Mammary epithelial cell (primary cell): ENCODE results near the gene PALD1.

ENCODE experiments used
- EZH2 ChIP-seq: IDR thresholded peaks from 2 replicates; pipeline ENCODE4 v1.6.1; 2012; ENCODE audit warnings: low read length, inconsistent platforms, borderline replicate concordance
- TF ChIP-seq, protein P1 (sequence below), 2 donors: IDR thresholded peaks in 1 of 2; conservative IDR thresholded peaks in 1 of 2; 2 replicates each; pipeline ENCODE4 v1.5.1; 2011 to 2012; ENCODE audit warnings: inconsistent platforms in 2 of 2, low read length in 2 of 2, mild to moderate bottlenecking in 2 of 2, control low read depth in 1 of 2, low read depth in 1 of 2; ENCODE audit not compliant: insufficient read depth in 1 of 2; ENCODE audit errors: extremely low read depth in 1 of 2

- TF ChIP-seq, protein P1, sequence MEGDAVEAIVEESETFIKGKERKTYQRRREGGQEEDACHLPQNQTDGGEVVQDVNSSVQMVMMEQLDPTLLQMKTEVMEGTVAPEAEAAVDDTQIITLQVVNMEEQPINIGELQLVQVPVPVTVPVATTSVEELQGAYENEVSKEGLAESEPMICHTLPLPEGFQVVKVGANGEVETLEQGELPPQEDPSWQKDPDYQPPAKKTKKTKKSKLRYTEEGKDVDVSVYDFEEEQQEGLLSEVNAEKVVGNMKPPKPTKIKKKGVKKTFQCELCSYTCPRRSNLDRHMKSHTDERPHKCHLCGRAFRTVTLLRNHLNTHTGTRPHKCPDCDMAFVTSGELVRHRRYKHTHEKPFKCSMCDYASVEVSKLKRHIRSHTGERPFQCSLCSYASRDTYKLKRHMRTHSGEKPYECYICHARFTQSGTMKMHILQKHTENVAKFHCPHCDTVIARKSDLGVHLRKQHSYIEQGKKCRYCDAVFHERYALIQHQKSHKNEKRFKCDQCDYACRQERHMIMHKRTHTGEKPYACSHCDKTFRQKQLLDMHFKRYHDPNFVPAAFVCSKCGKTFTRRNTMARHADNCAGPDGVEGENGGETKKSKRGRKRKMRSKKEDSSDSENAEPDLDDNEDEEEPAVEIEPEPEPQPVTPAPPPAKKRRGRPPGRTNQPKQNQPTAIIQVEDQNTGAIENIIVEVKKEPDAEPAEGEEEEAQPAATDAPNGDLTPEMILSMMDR (conservative IDR thresholded peaks at IDR 0.05 in 1 of 2, IDR thresholded peaks at IDR 0.05 in 1 of 2; ENCODE audit: extremely low read depth in 1 of 2, insufficient read depth in 1 of 2, low read depth in 1 of 2, low read length in 2 of 2) = peak; percentile 82 to 94
- TF ChIP-seq EZH2 = no peak
These were observed 71.4 kb downstream of the PALD1 start for GRCh38 chr10:70549962-70550458.
